MM.1S (cell line): ENCODE measurements around the gene ANKRD44.

Experiments used
- DNase-seq: peaks from one replicate; pipeline ENCODE4 v3.0.0-alpha.2; 2015
- H2AFZ ChIP-seq: fragments of 300-600 bp; sonication (generic); 2 replicates; pipeline ENCODE4 v1.6.0; 2016; ENCODE audit warnings: antibody characterized with exemption, low read length
- H3F3A ChIP-seq: fragments of 300-600 bp; sonication (generic); 2 replicates; pipeline ENCODE4 v1.6.1; 2016; ENCODE audit warnings: mild to moderate bottlenecking, antibody characterized with exemption, low read length, moderate library complexity, mixed read lengths; ENCODE audit not compliant: insufficient read depth
- H3K27ac ChIP-seq: fragments of 300-600 bp; sonication (generic); 2 replicates; pipeline ENCODE4 v1.5.1; 2016; ENCODE audit warnings: mild to moderate bottlenecking, low read length
- H3K27me3 ChIP-seq: fragments of 300-600 bp; sonication (generic); replicated peaks from 2 replicates; pipeline ENCODE4 v1.6.0; 2016; ENCODE audit warnings: low read length; ENCODE audit not compliant: insufficient read depth
- H3K36me3 ChIP-seq: fragments of 300-600 bp; sonication (generic); replicated peaks from 2 replicates; pipeline ENCODE4 v1.6.1; 2016; ENCODE audit warnings: mild to moderate bottlenecking, low read length, mixed read lengths; ENCODE audit not compliant: insufficient read depth
- H3K4me1 ChIP-seq: fragments of 300-600 bp; sonication (generic); 2 replicates; pipeline ENCODE4 v1.6.1; 2016; ENCODE audit warnings: low read length, mixed read lengths
- H3K4me2 ChIP-seq: fragments of 300-600 bp; sonication (generic); 2 replicates; pipeline ENCODE4 v1.6.0; 2016; ENCODE audit warnings: low read depth, low read length
- H3K4me3 ChIP-seq: fragments of 300-600 bp; sonication (generic); 2 replicates; pipeline ENCODE4 v1.5.1; 2016; ENCODE audit warnings: low read length, mixed read lengths
- H3K79me2 ChIP-seq: fragments of 300-600 bp; sonication (generic); 2 replicates; pipeline ENCODE4 v1.6.1; 2016; ENCODE audit warnings: mixed run types, low read length, mixed read lengths
- H3K9ac ChIP-seq: fragments of 300-600 bp; sonication (generic); 2 replicates; pipeline ENCODE4 v1.6.1; 2016; ENCODE audit warnings: low read length, mixed read lengths
- H3K9me2 ChIP-seq: fragments of 300-600 bp; sonication (generic); replicated peaks from 2 replicates; pipeline ENCODE4 v1.6.1; 2016; ENCODE audit warnings: mild to moderate bottlenecking, low read length, mixed read lengths; ENCODE audit not compliant: insufficient read depth
- H3K9me3 ChIP-seq: fragments of 300-600 bp; sonication (generic); replicated peaks from 2 replicates; pipeline ENCODE4 v1.6.1; 2016; ENCODE audit warnings: mild to moderate bottlenecking, low read length, mixed read lengths; ENCODE audit not compliant: insufficient read depth
- H4K20me1 ChIP-seq: fragments of 300-600 bp; sonication (generic); 2 replicates; pipeline ENCODE4 v1.6.1; 2016; ENCODE audit warnings: mild to moderate bottlenecking, low read length, moderate library complexity, mixed read lengths; ENCODE audit not compliant: insufficient read depth
- CTCF ChIP-seq: fragments of 300-600 bp; sonication (generic); IDR thresholded peaks from 2 replicates; pipeline ENCODE4 v1.5.1; 2016; ENCODE audit warnings: antibody characterized with exemption, low read length, mixed read lengths
- EZH2 ChIP-seq: fragments of 300-600 bp; sonication (generic); optimal IDR thresholded peaks from 2 replicates; pipeline ENCODE3; 2017; ENCODE audit warnings: low read depth, mild to moderate bottlenecking, antibody characterized with exemption, low read length, mixed read lengths
- EZH2phosphoT487 ChIP-seq: fragments of 300-600 bp; sonication (generic); IDR thresholded peaks from 2 replicates; pipeline ENCODE4 v1.6.1; 2018; ENCODE audit warnings: antibody characterized with exemption, low read length

Gene ANKRD44

DNA sequence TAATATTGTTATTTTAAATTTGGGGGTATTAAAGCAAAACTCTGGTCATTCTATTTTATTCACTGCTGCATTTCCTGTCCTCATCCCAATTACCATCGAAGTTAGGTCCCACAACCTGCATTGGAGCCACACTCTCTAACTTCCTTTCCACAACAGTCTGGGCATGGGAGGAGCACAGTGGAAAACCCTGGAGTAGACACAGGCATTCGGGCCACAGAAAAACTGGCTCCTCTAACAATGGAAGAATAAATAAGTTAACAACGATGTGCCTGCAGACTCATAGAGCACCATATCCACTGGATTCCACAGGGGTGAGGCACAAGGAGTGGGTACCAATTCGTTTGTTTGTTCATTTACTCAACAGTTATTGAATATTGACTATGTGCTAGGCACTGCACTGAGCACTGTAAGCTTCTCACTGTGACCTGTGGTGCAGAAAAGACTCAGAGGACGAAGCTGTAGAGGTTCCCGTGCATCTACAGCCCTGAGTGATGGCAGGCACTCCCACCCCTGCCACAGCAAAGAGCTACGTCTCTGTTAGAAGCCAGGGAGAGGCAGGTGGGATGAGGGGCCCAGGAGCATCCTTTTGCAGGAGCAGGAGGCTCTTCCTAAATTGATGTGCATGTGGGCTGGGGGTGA is 229.9 kb downstream of the ANKRD44 start:
- no peak overlapping the region for H3K27ac ChIP-seq
- H3K4me1 ChIP-seq = no peaks in the 10 kb centered on the region
- no peak overlapping the region for H3K4me2 ChIP-seq
- DNase-seq = no peak
- 0 out of 2 replicates have a peak, but pooled peaks cover 3% of the 10 kb centered on the region for H3K36me3 ChIP-seq
- H2AFZ ChIP-seq = no peak overlapping the region
- no peak for TF ChIP-seq CTCF
- no peak for TF ChIP-seq EZH2phosphoT487
- no peak for TF ChIP-seq EZH2
- H3K9me2 ChIP-seq = no peaks in the 10 kb centered on the region
- no peak overlapping the region for H3K9ac ChIP-seq
- no peaks in the 10 kb centered on the region for H4K20me1 ChIP-seq
- no peaks in the 10 kb centered on the region for H3F3A ChIP-seq
- H3K4me3 ChIP-seq = no peak overlapping the region
- no peaks in the 10 kb centered on the region for H3K79me2 ChIP-seq
- H3K27me3 ChIP-seq = no peaks in the 10 kb centered on the region
- no peaks in the 10 kb centered on the region for H3K9me3 ChIP-seq

DNA sequence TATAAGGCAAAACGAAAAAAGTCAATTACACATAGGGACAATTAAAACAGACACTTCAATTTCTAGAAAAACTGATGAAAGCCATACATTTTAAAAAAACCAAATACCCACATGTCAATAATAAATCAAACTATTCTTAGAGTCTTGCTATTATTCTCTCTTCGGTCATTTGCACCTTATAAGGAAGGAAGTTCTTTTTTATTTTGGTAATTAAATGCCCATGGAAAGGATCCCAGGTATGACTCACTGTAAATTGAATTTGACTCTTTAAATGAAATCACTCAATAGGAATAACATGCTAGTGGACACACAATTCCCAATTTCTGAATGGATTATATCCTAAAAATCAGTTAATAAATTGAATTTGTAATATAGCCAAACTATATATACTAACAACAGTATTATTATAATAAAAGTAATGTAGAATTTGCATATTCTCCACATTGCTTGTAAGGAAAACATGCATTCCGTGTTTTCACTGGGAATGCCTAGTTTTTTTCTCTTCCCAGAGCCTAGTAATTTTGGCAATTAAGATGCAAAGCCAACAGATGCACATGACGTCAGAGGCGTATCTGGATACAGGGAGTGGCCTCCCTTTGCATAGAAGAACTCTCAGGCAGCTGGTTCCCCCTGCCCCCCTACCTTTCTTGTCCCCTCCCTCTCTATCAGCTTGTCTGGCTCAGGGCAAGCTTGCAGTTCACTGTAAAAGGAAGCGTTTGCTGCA is 230.6 kb downstream of the ANKRD44 start:
- H3K4me2 ChIP-seq = no peak overlapping the region
- no peaks in the 10 kb centered on the region for H3K9me2 ChIP-seq
- no peaks in the 10 kb centered on the region for H3K9me3 ChIP-seq
- H3K9ac ChIP-seq = no peak overlapping the region
- H4K20me1 ChIP-seq = no peaks in the 10 kb centered on the region
- TF ChIP-seq EZH2 (no peak), EZH2phosphoT487 (no peak), CTCF (no peak)
- no peaks in the 10 kb centered on the region for H3K79me2 ChIP-seq
- H3K27ac ChIP-seq = no peak overlapping the region
- no peak overlapping the region for H2AFZ ChIP-seq
- H3K4me1 ChIP-seq = no peaks in the 10 kb centered on the region
- 0 out of 2 replicates have a peak, but pooled peaks cover 3% of the 10 kb centered on the region for H3K36me3 ChIP-seq
- H3F3A ChIP-seq = no peaks in the 10 kb centered on the region
- no peak for DNase-seq
- no peak overlapping the region for H3K4me3 ChIP-seq
- H3K27me3 ChIP-seq = no peaks in the 10 kb centered on the region

GRCh38 chr2:197079414-197079813 is 231.2 kb downstream of the ANKRD44 start:
- Histone ChIP-seq H3K36me3 (0 out of 2 replicates have a peak, but pooled peaks cover 3% of the 10 kb centered on the region), H3K4me3 (no peak overlapping the region), H3K27ac (no peak overlapping the region), H3K4me2 (no peak overlapping the region), H2AFZ (no peak overlapping the region), H3K9me2 (no peaks in the 10 kb centered on the region), H3K9me3 (no peaks in the 10 kb centered on the region), H3K27me3 (no peaks in the 10 kb centered on the region), H3K9ac (no peak overlapping the region), H4K20me1 (no peaks in the 10 kb centered on the region), H3K4me1 (peaks cover 4% of the 10 kb centered on the region), H3F3A (no peaks in the 10 kb centered on the region), H3K79me2 (no peaks in the 10 kb centered on the region)
- TF ChIP-seq EZH2 (no peak), EZH2phosphoT487 (no peak), CTCF (no peak)
- no peak for DNase-seq
